GM12878 (cell line): ENCODE results near the gene ERC1. TPM values are rescaled to one million over a fixed set of nuclear protein-coding genes. Genes with fewer than 3 reads are reported as not detected.

Source experiments
- ATAC-seq: fragments of 200-7000 bp; cut with Tn5 transposase; 3 replicates; pipeline ENCODE4 v1.9.1; 2020; ENCODE audit warnings: mild to moderate bottlenecking, moderate library complexity
- BruUV-seq: library from RNA; stranded (reverse); fragments of 400-500 nt; replicated peaks from 2 replicates; lab custom pipeline; 2021; lab: Mats Ljungman, UMichigan
- CTCF ChIA-PET: fragments of 300-600 bp; sonication (Branson Sonifier 250); formaldehyde crosslinking; extraction: SDS; loops from one replicate; lab custom pipeline; 2021; ENCODE audit warnings: inconsistent platforms; lab: Yijun Ruan, JAX
- POLR2A ChIA-PET: fragments of 350-600 bp; formaldehyde crosslinking; extraction: SDS; loops from one replicate; lab custom pipeline; 2021; ENCODE audit warnings: inconsistent platforms; lab: Charles Lee
- RAD21 ChIA-PET: fragments of 300-600 bp; sonication (Branson Sonifier 250); formaldehyde crosslinking; loops from one replicate; lab custom pipeline; 2023; ENCODE audit warnings: antibody characterized with exemption; ENCODE audit not compliant: unreplicated experiment; lab: Charles Lee
- SMC1A ChIA-PET: fragments of 300-600 bp; sonication (Branson Sonifier 250); formaldehyde crosslinking; loops from one replicate; lab custom pipeline; 2023; ENCODE audit not compliant: unreplicated experiment, uncharacterized antibody; lab: Charles Lee
- DNase-seq: peaks from one replicate; pipeline ENCODE4 v3.0.0-alpha.2; 2011; ENCODE audit warnings: low read depth, low spot score
- FAIRE-seq: peaks from 3 replicates; lab custom pipeline; 2011; peaks lifted over from hg19 to GRCh38; lab: Jason Lieb, UNC
- H2AFZ ChIP-seq: 2 replicates; pipeline ENCODE4 v1.6.0; 2011; ENCODE audit warnings: low read depth, low read length, control low read depth; ENCODE audit not compliant: control insufficient read depth
- H3K27ac ChIP-seq: 2 replicates; pipeline ENCODE4 v1.5.1; 2011; ENCODE audit warnings: control low read depth; ENCODE audit not compliant: control insufficient read depth, insufficient read depth
- H3K27me3 ChIP-seq, 2 experiments: replicated peaks in 1 of 2; 2 replicates each; pipeline versions ENCODE4 v1.6.0 to v1.6.1; 2011; ENCODE audit warnings: low read length in 1 of 2; ENCODE audit not compliant: control insufficient read depth in 2 of 2, insufficient read depth in 2 of 2
- H3K36me3 ChIP-seq, 2 experiments: 2 replicates each; pipeline ENCODE4 v1.5.1; 2011; ENCODE audit warnings: low read length in 1 of 2; ENCODE audit not compliant: control insufficient read depth in 2 of 2, insufficient read depth in 2 of 2
- H3K4me1 ChIP-seq: 2 replicates; pipeline ENCODE4 v1.6.1; 2011; ENCODE audit warnings: mild to moderate bottlenecking, low read length, moderate library complexity, mixed read lengths; ENCODE audit not compliant: control insufficient read depth, insufficient read depth
- H3K4me2 ChIP-seq: 2 replicates; pipeline ENCODE4 v1.6.0; 2011; ENCODE audit warnings: control low read depth; ENCODE audit not compliant: control insufficient read depth, insufficient read depth
- H3K4me3 ChIP-seq: fragments of 200-600 bp; sonication (generic); 2 replicates; pipeline ENCODE4 v1.5.1; 2016
- H3K79me2 ChIP-seq: 2 replicates; pipeline ENCODE4 v1.6.0; 2011; ENCODE audit warnings: low read length; ENCODE audit not compliant: control insufficient read depth, insufficient read depth
- H3K9ac ChIP-seq: 2 replicates; pipeline ENCODE4 v1.8.0; 2011; ENCODE audit warnings: low read length, control low read depth, mixed read lengths; ENCODE audit not compliant: control insufficient read depth, insufficient read depth
- H3K9me3 ChIP-seq: replicated peaks from 3 replicates; pipeline ENCODE4 v1.5.1; 2011; ENCODE audit warnings: mild to moderate bottlenecking, low read length; ENCODE audit not compliant: control insufficient read depth, insufficient read depth
- H4K20me1 ChIP-seq: 2 replicates; pipeline ENCODE4 v1.6.0; 2011; ENCODE audit not compliant: control insufficient read depth, insufficient read depth
- ATF3 ChIP-seq: IDR thresholded peaks from 2 replicates; pipeline ENCODE4 v1.6.1; 2011; ENCODE audit warnings: low read depth, mild to moderate bottlenecking, low read length, moderate library complexity, borderline replicate concordance; ENCODE audit errors: extremely low read depth
- CBX3 ChIP-seq: fragments of 200-600 bp; sonication (generic); IDR thresholded peaks from 2 replicates; pipeline ENCODE4 v1.6.1; 2016; ENCODE audit warnings: low read depth, borderline replicate concordance
- CEBPB ChIP-seq, 2 experiments: fragments of 150-350 bp in 1 of 2; IDR thresholded peaks; 2 replicates each; pipeline ENCODE4 v1.6.1; 2012 to 2014; ENCODE audit warnings: low read depth in 2 of 2, low read length in 2 of 2, borderline replicate concordance in 1 of 2, inconsistent platforms in 1 of 2
- E4F1 ChIP-seq: fragments of 450-650 bp; IDR thresholded peaks from 2 replicates; pipeline ENCODE4 v1.6.1; 2018; ENCODE audit warnings: borderline replicate concordance, mild to moderate bottlenecking; ENCODE audit not compliant: partially characterized antibody
- IKZF2 ChIP-seq, 2 experiments: fragments of 450-650 bp; IDR thresholded peaks; 2 replicates each; pipeline ENCODE4 v1.6.1; 2017; ENCODE audit warnings: mild to moderate bottlenecking in 2 of 2, moderate library complexity in 2 of 2
- KDM1A ChIP-seq: fragments of 200-600 bp; sonication (generic); IDR thresholded peaks from 2 replicates; pipeline ENCODE4 v1.6.1; 2016; ENCODE audit warnings: borderline replicate concordance
- PBX3 ChIP-seq: IDR thresholded peaks from 2 replicates; pipeline ENCODE4 v1.6.1; 2011; ENCODE audit warnings: mild to moderate bottlenecking, low read depth, low read length, moderate library complexity; ENCODE audit not compliant: insufficient replicate concordance
- RB1 ChIP-seq: fragments of 450-650 bp; formaldehyde crosslinking; IDR thresholded peaks from 2 replicates; pipeline ENCODE4 v1.6.1; 2017; ENCODE audit warnings: mild to moderate bottlenecking, borderline replicate concordance
- RELA ChIP-seq: fragments of 450-650 bp; IDR thresholded peaks from 2 replicates; pipeline ENCODE4 v1.8.0; 2014; ENCODE audit warnings: borderline replicate concordance; ENCODE audit not compliant: partially characterized antibody
- WGBS: methylation state at CpG from one replicate; pipeline ENCODE4 v1.1.6; 2016; ENCODE audit warnings: low lambda C conversion rate; ENCODE audit not compliant: insufficient replicate concordance, insufficient coverage; ENCODE audit errors: missing lambda C conversion rate; 5-methylcytosine and 5-hydroxymethylcytosine counted together
- in situ Hi-C: fragments of 300-500 bp; cut with MboI; formaldehyde crosslinking; loops from 9 replicates; pipeline ENCODE4 v1.14.3; 2018; ENCODE audit warnings: mixed read lengths
- intact Hi-C: fragments of 100-400 bp; cut with micrococcal nuclease; formaldehyde crosslinking; loops from one replicate; pipeline ENCODE4 v1.14.2; 2022; ENCODE audit not compliant: unreplicated experiment
- polyA plus RNA-seq, 11 experiments: library from polyadenylated mRNA; depleted of rRNA in 4 of 11; unstranded in 6 of 11; stranded (reverse) in 5 of 11; fragments of >200 nt; fragmentation: Nextera tagmentation in 4 of 11; fragmentation: Illumina TruSeq in 1 of 11; extraction: Ambion mirVana in 4 of 11; extraction: Trizol in 1 of 11; gene quantifications; 1 replicate in 1 of 11; 2 replicates in 10 of 11; pipeline versions ENCODE4 v1.2.1 to v1.2.3, GENCODE V29; 2011 to 2016; ENCODE audit warnings: inconsistent platforms in 2 of 11, missing spikeins in 2 of 11, low read depth in 1 of 11
- total RNA-seq, 4 experiments: library from RNA; depleted of rRNA in 3 of 4; stranded (reverse); fragments of >200 nt in 3 of 4; fragmentation: Illumina TruSeq in 1 of 4; extraction: Trizol in 1 of 4; gene quantifications; 2 replicates each; pipeline versions ENCODE4 v1.2.1 to v1.2.3, GENCODE V29; 2013 to 2021
- TF ChIP-seq, protein P1 (sequence below): fragments of 450-650 bp; formaldehyde crosslinking; IDR thresholded peaks from 2 replicates; pipeline ENCODE4 v1.4.0; 2020; ENCODE audit warnings: mild to moderate bottlenecking, moderate library complexity

The ERC1 gene
- total and polyA plus RNA-seq, 10 of the 15 experiments (the other 5 are each of a cell fraction or from before 2014, with no cell fraction given), result 0.75 to 8.0 (median 5.0) TPM

- FAIRE-seq (no peak), ATAC-seq (no peak), DNase-seq (no peak)
- H3K27ac ChIP-seq, result no peak overlapping the region
- WGBS, result 42% methylated on average over 7 of the region's 7 CpGs
- ChIA-PET RAD21 (no interaction called here), POLR2A (no interaction called here), SMC1A (interaction anchor here (1.5 kb wide), 1 partner anchor 88 kb away, joined by 4 read pairs; no protein-coding TSS in a partner anchor)
- in situ Hi-C loops, result no loop called here
- BruUV-seq, result no TSS peak
- intact Hi-C loops, result no loop called here
- H3K4me3 ChIP-seq, result no peak overlapping the region
- H3K27me3 ChIP-seq, result no peaks in the 10 kb centered on the region
- H3K9ac ChIP-seq, result no peak overlapping the region
- no peaks in the 10 kb centered on the region for H3K9me3 ChIP-seq
- H3K36me3 ChIP-seq, result no peaks in the 10 kb centered on the region
- H3K79me2 ChIP-seq, result no peaks in the 10 kb centered on the region
- H4K20me1 ChIP-seq, result no peaks in the 10 kb centered on the region
- TF ChIP-seq PBX3 (no peak), RELA (no peak), IKZF2 (IDR thresholded peaks at IDR 0.05) (no peak), RB1 (no peak), KDM1A (no peak), ATF3 (no peak), CEBPB (IDR thresholded peaks at IDR 0.05; ENCODE audit: borderline replicate concordance in 1 of 2, low read depth in 2 of 2, low read length in 2 of 2) (no peak), CBX3 (no peak), E4F1 (no peak)
- TF ChIP-seq, protein P1, sequence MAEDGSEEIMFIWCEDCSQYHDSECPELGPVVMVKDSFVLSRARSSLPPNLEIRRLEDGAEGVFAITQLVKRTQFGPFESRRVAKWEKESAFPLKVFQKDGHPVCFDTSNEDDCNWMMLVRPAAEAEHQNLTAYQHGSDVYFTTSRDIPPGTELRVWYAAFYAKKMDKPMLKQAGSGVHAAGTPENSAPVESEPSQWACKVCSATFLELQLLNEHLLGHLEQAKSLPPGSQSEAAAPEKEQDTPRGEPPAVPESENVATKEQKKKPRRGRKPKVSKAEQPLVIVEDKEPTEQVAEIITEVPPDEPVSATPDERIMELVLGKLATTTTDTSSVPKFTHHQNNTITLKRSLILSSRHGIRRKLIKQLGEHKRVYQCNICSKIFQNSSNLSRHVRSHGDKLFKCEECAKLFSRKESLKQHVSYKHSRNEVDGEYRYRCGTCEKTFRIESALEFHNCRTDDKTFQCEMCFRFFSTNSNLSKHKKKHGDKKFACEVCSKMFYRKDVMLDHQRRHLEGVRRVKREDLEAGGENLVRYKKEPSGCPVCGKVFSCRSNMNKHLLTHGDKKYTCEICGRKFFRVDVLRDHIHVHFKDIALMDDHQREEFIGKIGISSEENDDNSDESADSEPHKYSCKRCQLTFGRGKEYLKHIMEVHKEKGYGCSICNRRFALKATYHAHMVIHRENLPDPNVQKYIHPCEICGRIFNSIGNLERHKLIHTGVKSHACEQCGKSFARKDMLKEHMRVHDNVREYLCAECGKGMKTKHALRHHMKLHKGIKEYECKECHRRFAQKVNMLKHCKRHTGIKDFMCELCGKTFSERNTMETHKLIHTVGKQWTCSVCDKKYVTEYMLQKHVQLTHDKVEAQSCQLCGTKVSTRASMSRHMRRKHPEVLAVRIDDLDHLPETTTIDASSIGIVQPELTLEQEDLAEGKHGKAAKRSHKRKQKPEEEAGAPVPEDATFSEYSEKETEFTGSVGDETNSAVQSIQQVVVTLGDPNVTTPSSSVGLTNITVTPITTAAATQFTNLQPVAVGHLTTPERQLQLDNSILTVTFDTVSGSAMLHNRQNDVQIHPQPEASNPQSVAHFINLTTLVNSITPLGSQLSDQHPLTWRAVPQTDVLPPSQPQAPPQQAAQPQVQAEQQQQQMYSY (CRISPR knock-in tag), result no peak
- TF ChIP-seq, all 136 proteins: peak for 0
- Histone ChIP-seq H2AFZ (no peak overlapping the region), H3K4me2 (no peak overlapping the region), H3K4me1 (no peaks in the 10 kb centered on the region)
- CTCF ChIA-PET, result interaction anchor here (0.8 to 1.5 kb wide), 3 partner anchors 111 to 377 kb away, joined by 3 to 5 read pairs (median 3); no protein-coding TSS in a partner anchor
Measured at GRCh38 chr12:1494856-1495255, 503.8 kb downstream of the ERC1 start.
